AG09309 (cell line): ENCODE data around the gene DSG2.

ENCODE experiments used
- DNase-seq: peaks from one replicate; pipeline ENCODE4 v3.0.0-alpha.2; 2010; ENCODE audit warnings: low read depth
- H3K4me3 ChIP-seq: 2 replicates; pipeline ENCODE4 v1.5.1; 2011; ENCODE audit warnings: mild to moderate bottlenecking, low read depth, low read length, moderate library complexity; ENCODE audit not compliant: control insufficient read depth
- TF ChIP-seq, protein P1 (sequence below): IDR thresholded peaks from 2 replicates; pipeline ENCODE4 v1.5.1; 2011; ENCODE audit warnings: mild to moderate bottlenecking, low read depth, low read length, inconsistent platforms; ENCODE audit not compliant: insufficient read depth, control insufficient read depth; ENCODE audit errors: missing control alignments

DSG2 gene

DNA sequence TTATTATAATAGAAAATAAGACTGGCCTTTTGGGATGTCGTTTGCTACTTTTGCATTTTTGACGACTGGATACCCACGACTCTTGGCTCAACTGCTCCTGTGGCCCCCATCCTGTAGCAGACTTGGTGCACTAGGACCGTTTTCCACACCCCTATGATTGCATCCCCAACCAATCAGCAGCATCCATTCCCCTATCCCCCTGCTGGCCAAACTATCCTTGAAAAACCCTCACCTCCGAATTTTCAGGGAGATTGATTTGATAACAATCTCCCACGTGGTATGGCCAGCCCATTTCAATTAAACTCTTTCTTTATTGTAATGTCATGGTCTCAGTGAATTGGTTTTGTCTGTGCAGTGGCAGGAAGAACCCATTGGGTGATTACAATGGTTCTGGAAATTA, 55.8 kb downstream of the DSG2 start:
- H3K4me3 ChIP-seq: no peak overlapping the region
- no peak for DNase-seq
- TF ChIP-seq, protein P1, sequence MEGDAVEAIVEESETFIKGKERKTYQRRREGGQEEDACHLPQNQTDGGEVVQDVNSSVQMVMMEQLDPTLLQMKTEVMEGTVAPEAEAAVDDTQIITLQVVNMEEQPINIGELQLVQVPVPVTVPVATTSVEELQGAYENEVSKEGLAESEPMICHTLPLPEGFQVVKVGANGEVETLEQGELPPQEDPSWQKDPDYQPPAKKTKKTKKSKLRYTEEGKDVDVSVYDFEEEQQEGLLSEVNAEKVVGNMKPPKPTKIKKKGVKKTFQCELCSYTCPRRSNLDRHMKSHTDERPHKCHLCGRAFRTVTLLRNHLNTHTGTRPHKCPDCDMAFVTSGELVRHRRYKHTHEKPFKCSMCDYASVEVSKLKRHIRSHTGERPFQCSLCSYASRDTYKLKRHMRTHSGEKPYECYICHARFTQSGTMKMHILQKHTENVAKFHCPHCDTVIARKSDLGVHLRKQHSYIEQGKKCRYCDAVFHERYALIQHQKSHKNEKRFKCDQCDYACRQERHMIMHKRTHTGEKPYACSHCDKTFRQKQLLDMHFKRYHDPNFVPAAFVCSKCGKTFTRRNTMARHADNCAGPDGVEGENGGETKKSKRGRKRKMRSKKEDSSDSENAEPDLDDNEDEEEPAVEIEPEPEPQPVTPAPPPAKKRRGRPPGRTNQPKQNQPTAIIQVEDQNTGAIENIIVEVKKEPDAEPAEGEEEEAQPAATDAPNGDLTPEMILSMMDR: no peak

DNA sequence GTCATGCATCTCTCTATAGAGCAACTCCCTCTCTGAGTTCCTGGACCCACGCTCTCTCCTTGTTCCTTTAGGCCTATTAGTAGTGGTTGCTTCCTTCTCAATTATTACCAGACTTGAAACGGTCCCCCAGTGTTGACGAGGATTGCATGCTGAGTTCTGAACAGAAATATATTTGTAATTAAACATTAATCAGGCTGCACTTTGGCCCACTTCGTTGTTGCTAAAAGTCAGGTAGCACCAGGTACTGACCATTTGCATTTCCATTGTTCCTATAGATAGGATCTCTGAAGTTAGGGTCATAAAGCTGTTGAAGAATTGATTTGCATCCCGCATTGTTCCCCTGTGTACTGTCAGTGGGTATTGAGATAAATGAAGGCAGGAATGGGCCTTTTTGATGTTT, 56.8 kb downstream of the DSG2 start:
- TF ChIP-seq, protein P1: no peak
- DNase-seq: no peak
- H3K4me3 ChIP-seq: no peak overlapping the region

DNA sequence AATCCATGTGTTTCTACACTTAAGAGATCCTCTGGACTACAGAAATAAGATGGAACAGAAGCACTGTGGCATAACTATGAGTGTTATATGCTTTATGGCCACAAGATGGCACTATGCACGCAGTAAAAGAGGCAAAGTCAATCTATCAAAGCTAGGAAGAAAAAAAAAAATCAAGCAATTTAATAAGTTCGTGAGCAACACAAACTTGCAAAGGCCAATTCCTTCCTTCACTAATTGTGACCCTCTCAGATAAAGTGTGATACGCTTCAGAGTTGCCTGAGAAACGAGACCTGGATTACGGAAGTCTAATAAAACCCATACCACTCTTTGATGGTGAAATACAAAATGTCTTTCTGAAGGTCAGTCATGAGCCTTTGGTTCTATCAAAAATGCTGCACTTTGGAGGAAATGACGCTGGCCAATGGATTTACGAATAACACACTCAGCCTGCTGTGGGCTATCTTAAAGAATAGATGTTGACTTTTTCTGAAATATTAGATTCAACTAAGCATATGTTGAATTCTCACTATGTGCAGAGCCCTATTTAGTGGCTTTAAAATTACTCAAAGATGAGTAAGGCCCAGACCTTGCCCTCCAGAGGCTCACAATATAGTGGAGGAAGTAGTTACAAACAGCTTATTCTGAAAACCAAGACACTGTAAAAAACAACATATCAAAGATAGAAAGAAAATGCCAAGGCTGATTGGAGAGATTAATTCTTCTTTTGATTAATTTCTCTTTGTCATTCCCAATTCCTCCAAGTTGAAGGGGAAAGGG, 58.2 kb downstream of the DSG2 start:
- DNase-seq: peak; percentile 25
- H3K4me3 ChIP-seq: no peak overlapping the region
- TF ChIP-seq, protein P1: peak; percentile 70

DNA sequence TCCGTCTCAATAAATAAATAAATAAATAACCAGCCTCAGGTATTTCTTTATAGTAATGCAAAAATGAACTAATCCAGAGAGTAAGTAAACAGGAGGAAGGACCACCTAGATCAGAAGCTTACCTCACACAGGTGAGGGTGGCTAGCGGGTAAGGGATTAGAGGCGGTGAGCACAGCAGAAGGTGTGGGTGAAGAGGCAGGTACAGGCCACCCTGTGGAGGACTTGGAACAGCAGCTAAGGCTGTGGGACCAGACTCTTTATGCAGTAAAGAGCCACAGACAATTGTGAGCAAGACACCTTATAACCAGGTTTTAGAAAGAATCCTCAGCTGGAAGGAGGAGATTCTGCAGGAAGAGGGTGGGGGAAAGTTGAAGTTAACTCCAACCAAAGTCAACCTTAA, 59.5 kb downstream of the DSG2 start:
- TF ChIP-seq, protein P1: no peak
- no peak for DNase-seq
- H3K4me3 ChIP-seq: no peak overlapping the region

DNA sequence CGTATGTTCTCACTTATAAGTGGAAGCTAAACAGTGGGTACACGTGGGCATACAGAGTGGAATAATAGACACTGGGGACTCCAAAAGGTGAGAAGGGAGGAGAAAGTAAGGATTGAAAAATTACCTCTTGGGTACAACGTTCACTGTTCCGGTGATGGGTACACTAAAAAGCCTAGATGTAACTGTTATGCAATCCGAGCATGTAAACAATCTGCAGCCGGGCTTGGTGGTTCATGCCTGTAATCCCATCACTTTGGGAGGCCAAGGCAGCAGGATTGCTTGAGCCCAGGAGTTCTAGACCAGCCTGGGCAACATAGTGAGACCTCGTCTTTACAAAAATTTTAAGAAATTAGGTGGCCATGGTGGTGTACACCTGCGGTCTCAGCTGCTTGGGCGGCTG, 60.6 kb downstream of the DSG2 start:
- DNase-seq: no peak
- H3K4me3 ChIP-seq: no peak overlapping the region
- TF ChIP-seq, protein P1: no peak

DNA sequence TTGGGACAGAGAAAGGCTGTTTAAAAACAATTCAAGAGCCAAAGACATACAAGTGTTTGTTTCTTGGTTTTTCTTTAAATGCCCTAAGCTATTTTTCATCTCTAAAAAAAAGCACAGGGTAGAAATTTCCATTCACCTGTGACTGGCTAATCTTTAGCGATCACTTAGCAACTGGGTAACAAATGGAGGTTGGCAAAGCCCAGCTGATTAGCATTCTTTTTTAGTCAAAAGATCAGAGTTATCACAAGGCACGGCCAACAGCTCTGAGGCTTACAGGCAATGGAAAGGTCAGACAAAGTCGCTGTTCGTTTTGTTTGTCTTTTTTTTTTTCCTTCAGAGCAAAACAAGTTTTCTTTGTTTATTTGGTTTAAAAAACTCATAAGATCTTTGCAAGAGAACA, 64.7 kb downstream of the DSG2 start:
- DNase-seq: no peak
- no peak overlapping the region for H3K4me3 ChIP-seq
- TF ChIP-seq, protein P1: no peak
